HG03378 (cell line): ENCODE data around the gene CNN2.

ENCODE experiments used
- ATAC-seq: cut with Tn5 transposase; IDR thresholded peaks from one replicate; pipeline ENCODE4 v1.9.1; 2021; ENCODE audit warnings: mild to moderate bottlenecking, moderate library complexity; ENCODE audit not compliant: unreplicated experiment

Gene CNN2

DNA sequence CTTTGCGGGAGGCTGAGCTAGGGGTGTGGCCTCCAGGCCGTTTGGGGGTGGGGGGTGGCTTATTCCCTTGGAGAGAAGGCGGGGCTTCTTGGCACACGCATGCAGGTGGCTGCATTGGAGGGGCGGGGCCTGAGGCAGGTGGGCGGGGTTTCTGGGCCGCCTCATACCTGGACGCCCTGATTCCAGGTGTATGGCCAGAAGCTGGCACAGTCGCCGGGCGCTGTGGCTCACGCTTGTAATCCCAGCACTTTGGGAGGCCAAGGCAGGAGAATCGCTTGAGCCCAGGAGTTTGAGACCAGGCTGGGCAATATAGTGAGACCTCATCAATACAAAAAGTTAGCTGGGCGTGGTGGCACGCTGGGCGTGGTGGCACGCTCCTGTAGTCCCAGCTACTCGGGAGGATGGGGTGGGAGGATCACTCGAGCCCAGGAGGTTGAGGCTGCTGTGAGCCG lies 21.3 kb downstream of the CNN2 start:
- no peak for ATAC-seq

DNA sequence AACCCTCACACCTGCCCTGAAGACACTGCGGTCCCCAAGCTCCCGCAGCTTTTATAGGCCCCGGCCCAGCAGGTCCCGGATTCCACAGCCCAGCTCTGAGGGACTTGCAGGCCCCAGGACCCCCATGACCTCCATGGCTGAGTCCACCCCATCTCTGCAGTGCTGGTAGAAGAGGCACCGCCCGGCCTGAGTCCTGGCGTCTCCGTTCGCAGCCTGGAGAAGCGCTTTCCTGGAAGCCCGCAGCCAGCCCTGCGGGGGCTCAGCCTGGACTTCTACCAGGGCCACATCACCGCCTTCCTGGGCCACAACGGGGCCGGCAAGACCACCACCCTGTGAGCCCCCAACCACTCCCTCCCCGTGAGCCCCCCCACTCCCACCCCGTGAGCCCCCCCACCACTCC lies 22.7 kb downstream of the CNN2 start:
- no peak for ATAC-seq

- no peak for ATAC-seq
Measured at GRCh38 chr19:1049800-1050199, 23.4 kb downstream of the CNN2 start.

DNA sequence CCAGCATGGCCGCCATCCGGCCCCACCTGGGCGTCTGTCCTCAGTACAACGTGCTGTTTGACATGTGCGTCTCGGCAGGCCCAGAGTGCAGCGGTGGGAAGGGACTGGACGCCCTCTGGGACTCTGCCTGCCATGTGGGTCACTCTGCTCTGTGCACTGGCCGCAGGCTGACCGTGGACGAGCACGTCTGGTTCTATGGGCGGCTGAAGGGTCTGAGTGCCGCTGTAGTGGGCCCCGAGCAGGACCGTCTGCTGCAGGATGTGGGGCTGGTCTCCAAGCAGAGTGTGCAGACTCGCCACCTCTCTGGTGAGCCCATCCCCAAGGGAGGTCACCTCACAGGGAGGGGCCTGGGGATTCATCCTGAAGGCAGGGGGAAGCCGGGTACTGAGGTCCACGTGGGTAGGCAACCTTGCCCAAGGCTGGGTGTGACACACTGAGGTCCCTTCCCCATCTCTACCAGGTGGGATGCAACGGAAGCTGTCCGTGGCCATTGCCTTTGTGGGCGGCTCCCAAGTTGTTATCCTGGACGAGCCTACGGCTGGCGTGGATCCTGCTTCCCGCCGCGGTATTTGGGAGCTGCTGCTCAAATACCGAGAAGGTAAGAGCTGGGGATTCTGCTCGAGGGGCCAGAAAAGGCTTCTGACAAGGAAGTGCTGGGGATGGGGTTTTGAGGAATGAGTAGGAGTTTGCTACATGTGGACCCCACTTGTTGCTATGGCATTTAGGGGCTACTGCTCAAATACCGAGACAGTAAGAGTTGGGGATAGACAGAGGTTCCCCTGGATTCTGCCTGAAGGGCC lies 24.8 kb downstream of the CNN2 start:
- ATAC-seq: no peak

- no peak for ATAC-seq
Measured at GRCh38 chr19:1051791-1052190, 25.4 kb downstream of the CNN2 start.

DNA sequence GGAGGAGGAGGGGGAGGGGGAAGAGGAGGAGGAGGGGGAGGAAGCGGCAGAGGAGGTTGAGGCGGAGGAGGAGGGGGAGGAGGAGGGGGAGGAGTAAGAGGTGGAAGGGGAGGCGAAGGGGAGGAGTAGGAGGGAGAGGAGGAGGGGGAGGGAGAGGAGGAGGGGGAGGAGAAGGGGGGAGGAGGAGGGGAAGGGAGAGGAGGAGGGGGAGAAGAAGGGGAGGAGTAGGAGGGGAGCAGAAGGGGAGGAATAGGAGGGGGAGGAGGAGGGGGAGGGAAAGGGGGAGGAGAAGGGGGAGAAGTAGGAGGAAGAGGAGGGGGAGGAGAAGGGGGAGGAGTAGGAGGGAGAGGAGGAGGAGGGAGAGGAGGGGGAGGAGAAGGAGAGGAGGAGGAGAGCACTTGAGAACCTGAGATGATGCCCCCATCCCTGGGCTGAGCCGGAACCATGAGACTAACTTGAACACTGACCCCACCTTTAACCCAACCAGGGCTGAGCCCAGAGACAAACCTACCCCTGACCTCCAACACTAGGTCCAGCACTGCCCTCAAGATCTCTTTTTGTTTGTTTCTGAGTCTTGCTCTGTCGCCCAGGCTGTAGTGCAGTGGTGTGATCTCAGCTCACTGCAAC lies 26.1 kb downstream of the CNN2 start:
- ATAC-seq: no peak

GRCh38 chr19:1053176-1054101 lies 27.0 kb downstream of the CNN2 start:
- ATAC-seq: no peak

DNA sequence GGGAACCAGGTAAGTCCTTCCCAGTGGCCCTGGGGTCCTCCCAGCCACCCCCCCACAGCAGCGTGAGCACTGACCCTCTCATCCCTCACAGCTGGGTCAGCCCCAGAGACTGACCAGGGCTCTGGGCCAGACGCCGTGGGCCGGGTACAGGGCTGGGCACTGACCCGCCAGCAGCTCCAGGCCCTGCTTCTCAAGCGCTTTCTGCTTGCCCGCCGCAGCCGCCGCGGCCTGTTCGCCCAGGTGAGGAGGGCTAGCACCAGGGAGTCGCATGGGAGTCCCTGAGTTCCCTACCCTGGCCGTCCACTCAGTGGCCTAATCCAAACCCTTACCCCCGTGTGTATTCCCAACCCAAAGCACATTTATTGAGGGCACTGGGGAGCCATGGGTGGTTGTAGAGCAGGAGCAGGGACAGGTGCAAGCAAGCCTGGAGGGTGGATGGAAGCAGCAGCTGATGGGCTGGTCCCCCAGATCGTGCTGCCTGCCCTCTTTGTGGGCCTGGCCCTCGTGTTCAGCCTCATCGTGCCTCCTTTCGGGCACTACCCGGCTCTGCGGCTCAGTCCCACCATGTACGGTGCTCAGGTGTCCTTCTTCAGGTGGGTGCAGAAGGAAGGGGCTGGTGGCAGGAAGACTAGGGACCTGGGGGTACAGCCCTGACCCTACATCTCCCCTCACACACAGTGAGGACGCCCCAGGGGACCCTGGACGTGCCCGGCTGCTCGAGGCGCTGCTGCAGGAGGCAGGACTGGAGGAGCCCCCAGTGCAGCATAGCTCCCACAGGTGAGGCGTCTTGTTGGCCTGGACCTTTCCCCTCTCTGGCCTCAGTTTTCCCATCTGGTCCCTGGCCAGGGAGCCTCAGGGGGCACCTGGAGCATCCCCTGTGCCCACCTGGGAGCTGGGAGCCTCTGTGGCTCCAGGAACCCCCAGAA lies 28.0 kb downstream of the CNN2 start:
- ATAC-seq: no peak

DNA sequence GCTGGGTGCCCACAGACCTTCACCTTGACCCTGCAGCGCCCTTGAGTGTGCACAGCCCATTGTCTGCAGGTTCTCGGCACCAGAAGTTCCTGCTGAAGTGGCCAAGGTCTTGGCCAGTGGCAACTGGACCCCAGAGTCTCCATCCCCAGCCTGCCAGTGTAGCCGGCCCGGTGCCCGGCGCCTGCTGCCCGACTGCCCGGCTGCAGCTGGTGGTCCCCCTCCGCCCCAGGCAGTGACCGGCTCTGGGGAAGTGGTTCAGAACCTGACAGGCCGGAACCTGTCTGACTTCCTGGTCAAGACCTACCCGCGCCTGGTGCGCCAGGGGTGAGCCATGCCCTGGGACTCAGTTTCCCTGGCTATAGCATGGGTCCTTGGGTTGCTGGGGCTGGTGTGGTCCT lies 28.6 kb downstream of the CNN2 start:
- no peak for ATAC-seq

- ATAC-seq: no peak
Measured at GRCh38 chr19:1055886-1056620, 29.6 kb downstream of the CNN2 start.

- no peak for ATAC-seq
Measured at GRCh38 chr19:1057176-1057855, 30.9 kb downstream of the CNN2 start.

- ATAC-seq: no peak
Measured at GRCh38 chr19:1058112-1058511, 31.7 kb downstream of the CNN2 start.

DNA sequence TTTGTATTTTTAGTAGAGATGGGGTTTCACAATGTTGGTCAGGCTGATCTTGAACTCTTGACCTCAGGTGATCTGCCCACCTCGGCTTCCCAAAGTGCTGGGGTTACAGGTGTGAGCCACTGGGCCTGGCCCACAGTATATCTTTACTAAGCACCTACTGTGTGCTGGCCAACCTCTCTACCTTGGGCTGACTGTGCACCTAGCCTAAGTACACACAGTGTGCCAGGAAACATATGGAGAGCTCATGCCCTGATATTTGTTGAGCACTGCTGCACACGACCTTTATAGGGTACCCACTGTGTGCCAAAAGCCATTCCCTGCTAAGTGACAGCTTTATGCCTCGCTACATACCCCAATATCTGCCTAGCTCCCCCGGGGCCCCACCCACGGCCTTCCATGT lies 34.3 kb downstream of the CNN2 start:
- no peak for ATAC-seq

- ATAC-seq: no peak
Measured at GRCh38 chr19:1061987-1062386, 35.6 kb downstream of the CNN2 start.

- no peak for ATAC-seq
Measured at GRCh38 chr19:1062387-1063029, 36.1 kb downstream of the CNN2 start.

GRCh38 chr19:1063030-1063908 lies 36.9 kb downstream of the CNN2 start:
- no peak for ATAC-seq

GRCh38 chr19:1063909-1064660 lies 37.7 kb downstream of the CNN2 start:
- no peak for ATAC-seq
